Lower leg skin (tissue), 3 donors: Measurements from ENCODE around the gene TNNI3K.

Experiments used
- POLR2A ChIP-seq, 2 donors: fragments of 450-650 bp; IDR thresholded peaks; one replicate each; pipeline ENCODE4 v1.6.1; 2016 to 2017; ENCODE audit warnings: antibody characterized with exemption in 2 of 2, mild to moderate bottlenecking in 1 of 2, moderate library complexity in 1 of 2
- TF ChIP-seq, protein P1 (sequence below), 3 donors: fragments of 450-650 bp; IDR thresholded peaks; one replicate each; pipeline ENCODE4 v1.5.1; 2016; ENCODE audit warnings: antibody characterized with exemption in 3 of 3, mild to moderate bottlenecking in 3 of 3, moderate library complexity in 2 of 3

DNA sequence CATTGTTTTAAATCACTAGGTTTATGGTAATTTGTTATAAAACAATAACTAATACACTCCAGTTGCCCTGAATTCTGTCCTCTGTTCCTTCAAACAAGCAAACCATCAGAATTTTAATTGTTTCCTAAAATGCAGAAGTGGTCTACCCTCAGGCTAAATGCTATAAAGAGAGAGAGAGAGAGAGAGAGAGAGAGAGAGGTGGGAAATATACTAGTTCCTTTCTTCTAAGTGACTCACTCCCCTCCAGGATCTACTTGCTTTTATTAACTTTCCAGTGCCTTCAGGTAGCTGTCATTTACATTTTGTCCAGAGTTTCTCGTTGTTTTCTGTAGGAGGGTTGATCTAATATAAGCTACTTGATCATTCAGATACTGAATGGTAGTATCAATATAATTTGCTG is 250.8 kb downstream of the TNNI3K start:
- TF ChIP-seq POLR2A (IDR thresholded peaks at IDR 0.05), result no peak
- TF ChIP-seq, protein P1, sequence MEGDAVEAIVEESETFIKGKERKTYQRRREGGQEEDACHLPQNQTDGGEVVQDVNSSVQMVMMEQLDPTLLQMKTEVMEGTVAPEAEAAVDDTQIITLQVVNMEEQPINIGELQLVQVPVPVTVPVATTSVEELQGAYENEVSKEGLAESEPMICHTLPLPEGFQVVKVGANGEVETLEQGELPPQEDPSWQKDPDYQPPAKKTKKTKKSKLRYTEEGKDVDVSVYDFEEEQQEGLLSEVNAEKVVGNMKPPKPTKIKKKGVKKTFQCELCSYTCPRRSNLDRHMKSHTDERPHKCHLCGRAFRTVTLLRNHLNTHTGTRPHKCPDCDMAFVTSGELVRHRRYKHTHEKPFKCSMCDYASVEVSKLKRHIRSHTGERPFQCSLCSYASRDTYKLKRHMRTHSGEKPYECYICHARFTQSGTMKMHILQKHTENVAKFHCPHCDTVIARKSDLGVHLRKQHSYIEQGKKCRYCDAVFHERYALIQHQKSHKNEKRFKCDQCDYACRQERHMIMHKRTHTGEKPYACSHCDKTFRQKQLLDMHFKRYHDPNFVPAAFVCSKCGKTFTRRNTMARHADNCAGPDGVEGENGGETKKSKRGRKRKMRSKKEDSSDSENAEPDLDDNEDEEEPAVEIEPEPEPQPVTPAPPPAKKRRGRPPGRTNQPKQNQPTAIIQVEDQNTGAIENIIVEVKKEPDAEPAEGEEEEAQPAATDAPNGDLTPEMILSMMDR (IDR thresholded peaks at IDR 0.05), result no peak
